Right lobe of liver (tissue), 4 donors: ENCODE results near the gene SETBP1.

Experiments
- CTCF ChIP-seq, 4 donors: fragments of 200-600 bp in 3 of 4; fragments of 450-650 bp in 1 of 4; IDR thresholded peaks; one replicate each; pipeline versions ENCODE4 v1.5.1 to v1.8.0; 2016 to 2022; ENCODE audit warnings: antibody characterized with exemption in 4 of 4, mild to moderate bottlenecking in 2 of 4
- POLR2A ChIP-seq: fragments of 450-650 bp; IDR thresholded peaks from one replicate; pipeline ENCODE4 v1.6.1; 2017; ENCODE audit warnings: antibody characterized with exemption, mild to moderate bottlenecking
- donor health status: DM: no; HTN: no; CAD: no.
- donor health status: DM: no; HTN: no; CAD: no.
- donor health status: DM: no; HTN: yes; CAD: no.

GRCh38 chr18:44830581-44830980 is 149.9 kb downstream of the SETBP1 start:
- TF ChIP-seq POLR2A, result no peak
- TF ChIP-seq CTCF (IDR thresholded peaks at IDR 0.05), result no peak
